GM18858 (cell line): ENCODE results near the gene ANO7.

Source experiments
- ATAC-seq: cut with Tn5 transposase; IDR thresholded peaks from one replicate; pipeline ENCODE4 v1.9.1; 2021; ENCODE audit not compliant: unreplicated experiment

Gene ANO7

GRCh38 chr2:241156971-241157441 is 31.5 kb upstream of the ANO7 start:
- ATAC-seq = no peak

DNA sequence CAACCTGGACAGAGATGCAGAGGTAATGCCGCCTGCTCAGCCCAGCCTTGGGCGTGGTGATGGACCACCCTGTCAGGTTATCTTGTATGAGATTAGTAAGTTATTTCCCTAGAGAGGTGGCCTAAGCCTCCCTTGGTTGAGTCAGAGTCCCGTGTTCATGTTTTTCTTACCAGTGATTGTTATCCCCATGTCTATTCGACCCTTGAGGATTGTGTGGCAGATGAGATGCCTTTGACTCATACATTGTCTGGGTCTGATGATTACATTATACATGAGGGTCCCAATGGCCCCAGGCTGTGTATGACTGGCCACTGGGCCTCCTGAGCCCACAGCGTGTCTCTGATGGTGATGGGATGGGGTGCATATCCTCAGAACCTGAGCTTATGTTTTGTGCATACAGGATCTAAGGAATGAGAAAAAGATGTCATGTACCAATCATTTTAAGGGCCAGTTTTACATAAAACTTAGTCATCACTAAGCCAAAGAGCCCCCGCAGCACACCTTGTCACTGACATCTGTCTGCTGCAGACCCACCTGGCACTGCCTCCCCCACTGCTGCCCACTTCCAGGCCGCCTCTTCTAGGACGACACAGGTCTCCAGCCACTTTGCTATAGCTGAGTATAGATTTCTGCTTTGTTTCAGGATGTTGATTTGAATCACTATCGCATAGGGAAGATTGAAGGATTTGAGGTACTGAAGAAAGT is 30.5 kb upstream of the ANO7 start:
- ATAC-seq = no peak

GRCh38 chr2:241158546-241158900 is 30.0 kb upstream of the ANO7 start:
- no peak for ATAC-seq

- ATAC-seq = no peak
These were observed 29.4 kb upstream of the ANO7 start for GRCh38 chr2:241159116-241159515.

DNA sequence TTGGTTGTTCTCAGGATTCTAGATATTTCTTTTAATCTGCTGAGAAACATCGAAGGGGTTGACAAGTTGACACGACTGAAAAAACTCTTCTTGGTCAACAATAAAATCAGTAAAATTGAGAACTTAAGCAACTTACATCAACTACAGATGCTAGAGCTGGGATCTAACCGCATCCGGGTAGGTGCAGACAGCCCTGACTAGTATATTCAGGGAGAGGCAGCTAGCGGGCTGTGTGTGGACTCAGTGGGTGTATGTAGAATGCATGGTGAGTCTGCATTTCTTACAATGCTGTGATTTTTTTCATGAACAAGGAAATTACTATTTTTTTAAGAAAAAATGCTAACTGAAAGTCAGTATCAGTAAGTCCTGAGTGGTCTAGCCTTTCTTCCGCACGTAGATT is 28.2 kb upstream of the ANO7 start:
- no peak for ATAC-seq

GRCh38 chr2:241161646-241162281 is 26.7 kb upstream of the ANO7 start:
- ATAC-seq = no peak

DNA sequence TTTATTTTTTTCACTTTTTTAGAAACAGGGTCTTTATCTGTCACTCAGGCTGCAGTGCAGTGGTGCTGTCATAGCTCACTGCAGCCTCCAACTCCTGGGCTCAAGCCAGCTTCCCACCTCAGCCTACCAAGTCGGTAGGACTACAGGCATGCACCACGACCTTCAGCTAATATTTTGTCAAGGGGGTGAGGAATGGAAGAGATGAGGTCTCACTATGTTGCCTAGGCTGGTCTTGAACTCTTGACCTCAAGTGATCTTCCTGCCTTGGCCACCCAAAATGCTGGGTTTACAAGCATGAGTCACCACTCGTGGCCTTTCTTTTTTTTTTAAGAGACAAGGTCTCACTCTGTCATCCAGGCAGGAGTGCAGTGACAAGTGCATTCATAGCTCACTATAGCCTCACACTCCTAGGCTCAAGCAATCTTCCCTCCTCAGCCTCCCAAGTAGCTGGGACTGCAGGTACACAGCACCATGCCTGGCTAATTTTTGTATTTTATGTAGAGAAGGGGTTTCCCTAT is 24.8 kb upstream of the ANO7 start:
- no peak for ATAC-seq

DNA sequence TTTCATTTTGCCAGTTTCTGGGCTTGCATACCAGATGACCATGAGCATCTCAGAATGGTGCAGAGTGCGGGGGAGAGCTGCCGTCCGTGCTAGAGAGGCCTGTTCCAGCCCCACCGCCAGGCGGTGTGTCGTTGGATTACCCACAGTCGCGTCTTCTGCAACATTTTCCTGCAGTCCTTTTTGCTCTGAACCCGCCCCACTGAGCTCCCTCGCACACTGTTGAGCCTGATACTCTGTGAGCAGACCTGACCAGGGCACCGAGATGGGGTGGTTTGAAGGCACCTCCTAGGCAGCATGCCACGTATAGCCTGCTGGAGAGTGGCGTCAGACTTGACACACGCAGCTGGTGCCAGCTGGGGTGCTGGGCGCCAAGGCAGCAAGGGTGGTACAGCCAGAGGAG is 20.1 kb upstream of the ANO7 start:
- ATAC-seq = no peak

- no peak for ATAC-seq
These were observed 14.9 kb upstream of the ANO7 start for GRCh38 chr2:241173557-241173956.

DNA sequence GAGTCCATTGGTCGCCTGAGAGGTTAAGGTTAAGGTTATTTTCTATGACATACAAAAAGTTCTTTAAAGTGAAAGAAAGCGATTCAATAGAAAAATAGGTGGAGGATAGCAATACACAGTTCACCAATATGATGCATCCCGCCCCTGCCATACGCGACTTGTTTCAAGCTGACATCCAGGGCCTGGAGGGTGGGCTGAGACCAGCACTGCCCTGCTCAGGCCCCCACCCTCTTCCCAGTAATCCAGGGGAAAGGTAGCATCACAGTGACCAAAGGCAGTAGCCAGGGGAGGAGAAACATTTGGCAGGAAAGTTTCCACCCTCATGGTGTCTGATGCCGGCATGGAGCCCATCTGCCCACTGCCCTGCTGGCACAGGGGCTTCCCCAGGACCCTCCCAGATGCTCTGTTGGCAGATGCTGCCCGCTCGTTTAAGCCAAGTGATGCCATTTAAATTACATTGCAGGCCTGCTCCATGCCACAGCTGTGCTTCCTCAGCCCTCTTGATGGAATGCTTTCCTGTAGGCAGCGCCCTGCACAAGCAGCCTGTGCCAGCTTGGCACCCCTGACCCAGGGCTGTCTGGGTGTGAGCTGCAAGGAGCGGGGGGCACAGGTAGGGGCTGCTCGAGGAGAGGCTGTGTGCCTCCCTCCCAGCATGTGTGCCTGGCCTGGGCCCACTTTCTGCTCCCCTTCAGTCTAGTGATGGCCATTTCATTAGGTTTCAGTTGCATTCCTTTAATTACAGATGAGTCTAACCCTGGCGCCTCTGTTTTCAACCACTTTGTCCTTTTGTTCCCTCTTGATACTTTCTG is 10.7 kb upstream of the ANO7 start:
- no peak for ATAC-seq

GRCh38 chr2:241178961-241179360 is 9.5 kb upstream of the ANO7 start:
- ATAC-seq = no peak

- no peak for ATAC-seq
These were observed 8.6 kb upstream of the ANO7 start for GRCh38 chr2:241179899-241180298.

GRCh38 chr2:241180495-241180894 is 8.0 kb upstream of the ANO7 start:
- no peak for ATAC-seq

GRCh38 chr2:241182126-241182525 is 6.4 kb upstream of the ANO7 start:
- no peak for ATAC-seq

GRCh38 chr2:241182531-241183133 is 5.8 kb upstream of the ANO7 start:
- no peak for ATAC-seq

- ATAC-seq = no peak
These were observed 5.3 kb upstream of the ANO7 start for GRCh38 chr2:241183221-241183620.

GRCh38 chr2:241184901-241185300 is 3.6 kb upstream of the ANO7 start:
- no peak for ATAC-seq

- ATAC-seq = no peak
These were observed 2.5 kb upstream of the ANO7 start for GRCh38 chr2:241185961-241186360.

DNA sequence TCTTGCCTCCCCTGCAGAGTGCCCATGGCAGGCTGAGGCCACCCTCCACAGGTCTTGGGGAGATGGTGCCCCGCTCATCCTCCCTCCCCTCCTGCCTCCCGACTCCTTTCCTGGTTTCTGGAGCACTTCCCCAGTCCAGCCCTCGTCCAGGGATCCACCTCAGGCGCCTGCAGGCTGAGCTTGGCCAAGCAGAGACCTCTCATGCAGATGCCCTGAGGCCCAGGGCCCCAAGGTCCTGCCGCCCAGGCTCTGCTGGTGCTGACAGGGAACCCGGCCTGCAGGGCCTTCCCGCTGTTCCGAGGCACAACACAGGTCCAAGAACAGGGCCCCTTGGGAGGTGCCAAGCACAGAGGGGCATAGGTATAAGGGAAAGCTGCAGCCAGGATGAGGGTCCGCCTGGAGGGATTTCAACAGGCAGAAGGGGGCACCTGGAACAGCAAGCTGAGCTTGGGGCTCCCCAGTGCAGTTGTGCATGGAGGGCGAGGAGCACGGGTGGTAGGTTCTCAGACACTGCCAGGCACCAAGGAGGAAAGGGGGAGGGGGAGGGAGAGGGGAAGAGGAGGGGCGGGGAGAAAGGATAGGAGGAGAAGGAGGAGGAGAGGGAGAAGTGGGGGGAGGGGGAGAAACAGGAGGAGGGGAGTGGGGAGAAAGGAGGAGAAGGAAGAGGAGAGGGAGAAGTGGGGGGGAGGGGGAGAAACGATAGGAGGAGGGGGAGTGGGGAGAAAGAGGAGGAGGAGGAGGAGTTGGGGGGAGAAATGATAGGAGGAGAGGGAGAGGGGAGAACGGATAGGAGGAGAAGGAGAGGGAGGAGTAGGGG is 1.2 kb upstream of the ANO7 start:
- no peak for ATAC-seq

GRCh38 chr2:241187918-241188234 is 601 bp upstream of the ANO7 start:
- ATAC-seq = no peak
